Inferior parietal cortex (tissue), 1 donor: ENCODE results near the gene GABRD.

Experiments used
- DNase-seq: peaks from one replicate; pipeline ENCODE4 v3.0.0-alpha.2; 2016; ENCODE audit errors: extremely low spot score

GABRD gene

GRCh38 chr1:2076826-2077225 lies 57.7 kb downstream of the GABRD start:
- DNase-seq: no peak

DNA sequence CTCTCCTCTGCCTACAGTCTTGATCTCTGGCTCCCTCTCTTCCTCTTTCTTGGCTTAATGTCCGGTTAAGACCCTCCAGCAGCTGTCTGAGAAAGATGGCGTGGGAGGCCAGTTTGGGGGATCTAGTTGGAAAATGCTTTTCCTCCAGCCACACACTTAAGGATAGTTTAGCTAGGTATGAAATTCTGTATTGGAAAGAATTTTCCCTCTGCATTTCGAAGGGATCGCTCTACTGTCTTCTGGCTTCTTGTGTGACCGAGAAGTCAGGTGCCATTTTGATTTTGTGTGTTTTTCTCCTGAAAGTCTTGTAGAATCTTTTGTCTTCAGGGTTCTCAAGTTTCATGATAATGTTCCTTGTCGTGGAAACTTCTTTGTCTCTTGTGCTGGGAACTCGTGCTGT lies 59.0 kb downstream of the GABRD start:
- DNase-seq: no peak

DNA sequence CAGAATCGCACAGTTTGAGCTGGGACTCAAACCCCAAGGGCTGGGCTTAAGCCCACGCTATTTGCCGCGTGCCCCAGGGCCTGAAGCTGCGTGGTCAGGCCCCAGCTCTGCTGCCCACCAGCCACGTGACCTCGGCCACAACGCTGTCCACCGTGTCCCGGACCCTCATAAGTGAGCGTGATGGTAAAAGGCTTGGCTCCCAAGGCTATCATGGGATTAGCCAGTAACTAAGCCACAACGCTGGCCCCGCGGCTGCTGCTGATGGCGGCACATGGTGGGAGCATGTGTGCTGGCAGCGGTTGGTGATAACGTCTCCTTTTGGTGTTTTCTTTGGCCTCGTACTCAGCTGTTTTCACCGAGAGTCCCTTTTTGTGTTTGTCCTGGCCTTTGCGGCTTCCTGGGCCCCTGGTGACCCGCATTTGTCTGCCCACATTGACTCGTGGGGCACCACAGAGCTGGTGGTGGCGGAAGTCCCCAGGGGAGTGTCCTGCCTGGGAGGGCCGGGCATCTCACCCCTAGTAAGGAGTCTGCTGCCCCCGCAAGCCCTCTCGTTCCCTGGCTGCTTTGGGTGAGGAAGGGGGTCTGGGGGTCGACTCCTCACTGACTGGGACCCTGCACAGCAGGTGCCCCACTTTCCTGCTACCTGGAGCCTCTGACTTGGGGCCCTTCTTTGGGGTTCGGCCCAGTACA lies 60.4 kb downstream of the GABRD start:
- DNase-seq: no peak

- no peak for DNase-seq
Observed at GRCh38 chr1:2080140-2080539, 61.0 kb downstream of the GABRD start.
